ENCODE data around the gene RAPSN. TPM values are rescaled to one million over a fixed set of nuclear protein-coding genes. Genes with fewer than 3 reads are reported as not detected.

RAPSN gene
- not detected for total RNA-seq

- TF ChIP-seq CTCF (IDR thresholded peaks at IDR 0.05) = no peak
- Histone ChIP-seq H3K4me3 (no peak within 1 kb of the TSS), H3K36me3 (no peaks in the 10 kb centered on the region), H3K27ac (no peak within 1 kb of the TSS), H3K9me3 (no peaks in the 10 kb centered on the region), H3K27me3 (no peaks in the 10 kb centered on the region), H3K4me1 (no peaks in the 10 kb centered on the region)
- no peak for DNase-seq (ENCODE audit: low spot score)
Observed at GRCh38 chr11:47448566-47449427, at the start of gene RAPSN. RAPSN (minus strand) TSS chr11:47449136; CDS start chr11:47448964, 172 bp downstream.

GRCh38 chr11:47498149-47498548 lies 49.2 kb upstream of the RAPSN start:
- Histone ChIP-seq H3K36me3 (no peaks in the 10 kb centered on the region), H3K27ac (no peak overlapping the region), H3K27me3 (no peaks in the 10 kb centered on the region), H3K4me3 (no peak overlapping the region), H3K4me1 (peaks cover 0 to 41% of the 10 kb centered on the region in 2 donors), H3K9me3 (no peaks in the 10 kb centered on the region)
- no peak for TF ChIP-seq CTCF (IDR thresholded peaks at IDR 0.05)
- DNase-seq (ENCODE audit: low spot score) = no peak

- H3K4me3 ChIP-seq = no peak overlapping the region
- H3K36me3 ChIP-seq = no peaks in the 10 kb centered on the region
- TF ChIP-seq CTCF (IDR thresholded peaks at IDR 0.05) = no peak
- H3K4me1 ChIP-seq = peaks cover 0 to 41% of the 10 kb centered on the region in 2 donors
- no peak overlapping the region for H3K27ac ChIP-seq
- H3K9me3 ChIP-seq = no peaks in the 10 kb centered on the region
- no peaks in the 10 kb centered on the region for H3K27me3 ChIP-seq
- no peak for DNase-seq (ENCODE audit: low spot score)
Observed at GRCh38 chr11:47496808-47497207, 47.9 kb upstream of the RAPSN start.

GRCh38 chr11:47495856-47496217 lies 46.9 kb upstream of the RAPSN start:
- no peak for TF ChIP-seq CTCF (IDR thresholded peaks at IDR 0.05)
- H3K4me1 ChIP-seq = peaks cover 0 to 41% of the 10 kb centered on the region in 2 donors
- no peak for DNase-seq (ENCODE audit: low spot score)
- H3K9me3 ChIP-seq = no peaks in the 10 kb centered on the region
- no peaks in the 10 kb centered on the region for H3K27me3 ChIP-seq
- H3K27ac ChIP-seq = no peak overlapping the region
- H3K36me3 ChIP-seq = no peaks in the 10 kb centered on the region
- no peak overlapping the region for H3K4me3 ChIP-seq

GRCh38 chr11:47495011-47495855 lies 46.3 kb upstream of the RAPSN start:
- Histone ChIP-seq H3K36me3 (no peaks in the 10 kb centered on the region), H3K4me1 (peaks cover 0 to 41% of the 10 kb centered on the region in 2 donors), H3K4me3 (no peak overlapping the region), H3K9me3 (no peaks in the 10 kb centered on the region), H3K27ac (no peak overlapping the region), H3K27me3 (no peaks in the 10 kb centered on the region)
- TF ChIP-seq CTCF (IDR thresholded peaks at IDR 0.05) = no peak
- DNase-seq (ENCODE audit: low spot score) = no peak

All from right atrium auricular region (tissue), 2 donors.